ENCODE measurements around the gene VENTX.

Gene VENTX

GRCh38 chr10:133253361-133253955, 15.8 kb downstream of the VENTX start:
- Histone ChIP-seq H3K27me3 (replicated peaks; ENCODE audit: control insufficient read depth, insufficient read depth, low read length) (no peaks in the 10 kb centered on the region; the same call in 1 of the 2 replicates), H3K4me3 (replicated peaks; ENCODE audit: low read depth, low read length) (no peak overlapping the region), H3K36me3 (ENCODE audit: control insufficient read depth, insufficient read depth, low read length) (no peaks in the 10 kb centered on the region)
- no peak for DNase-seq (ENCODE audit: extremely low read depth, insufficient read length)
- TF ChIP-seq, protein P1, sequence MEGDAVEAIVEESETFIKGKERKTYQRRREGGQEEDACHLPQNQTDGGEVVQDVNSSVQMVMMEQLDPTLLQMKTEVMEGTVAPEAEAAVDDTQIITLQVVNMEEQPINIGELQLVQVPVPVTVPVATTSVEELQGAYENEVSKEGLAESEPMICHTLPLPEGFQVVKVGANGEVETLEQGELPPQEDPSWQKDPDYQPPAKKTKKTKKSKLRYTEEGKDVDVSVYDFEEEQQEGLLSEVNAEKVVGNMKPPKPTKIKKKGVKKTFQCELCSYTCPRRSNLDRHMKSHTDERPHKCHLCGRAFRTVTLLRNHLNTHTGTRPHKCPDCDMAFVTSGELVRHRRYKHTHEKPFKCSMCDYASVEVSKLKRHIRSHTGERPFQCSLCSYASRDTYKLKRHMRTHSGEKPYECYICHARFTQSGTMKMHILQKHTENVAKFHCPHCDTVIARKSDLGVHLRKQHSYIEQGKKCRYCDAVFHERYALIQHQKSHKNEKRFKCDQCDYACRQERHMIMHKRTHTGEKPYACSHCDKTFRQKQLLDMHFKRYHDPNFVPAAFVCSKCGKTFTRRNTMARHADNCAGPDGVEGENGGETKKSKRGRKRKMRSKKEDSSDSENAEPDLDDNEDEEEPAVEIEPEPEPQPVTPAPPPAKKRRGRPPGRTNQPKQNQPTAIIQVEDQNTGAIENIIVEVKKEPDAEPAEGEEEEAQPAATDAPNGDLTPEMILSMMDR (IDR thresholded peaks at IDR 0.05; ENCODE audit: insufficient read depth, low read length, poor library complexity, severe bottlenecking), result no peak

- no peak for DNase-seq (ENCODE audit: extremely low read depth, insufficient read length)
- no peaks in the 10 kb centered on the region for H3K36me3 ChIP-seq (ENCODE audit: control insufficient read depth, insufficient read depth, low read length)
- no peak overlapping the region for H3K4me3 ChIP-seq (replicated peaks; ENCODE audit: low read depth, low read length)
- H3K27me3 ChIP-seq (replicated peaks; ENCODE audit: control insufficient read depth, insufficient read depth, low read length), result no peaks in the 10 kb centered on the region; the same call in 1 of the 2 replicates
- TF ChIP-seq, protein P1 (IDR thresholded peaks at IDR 0.05; ENCODE audit: insufficient read depth, low read length, poor library complexity, severe bottlenecking), result no peak
These were observed 16.9 kb downstream of the VENTX start for GRCh38 chr10:133254421-133255120.

- H3K4me3 ChIP-seq (replicated peaks; ENCODE audit: low read depth, low read length), result no peak overlapping the region
- H3K36me3 ChIP-seq (ENCODE audit: control insufficient read depth, insufficient read depth, low read length), result no peaks in the 10 kb centered on the region
- TF ChIP-seq, protein P1 (IDR thresholded peaks at IDR 0.05; ENCODE audit: insufficient read depth, low read length, poor library complexity, severe bottlenecking), result no peak
- H3K27me3 ChIP-seq (replicated peaks; ENCODE audit: control insufficient read depth, insufficient read depth, low read length), result no peaks in the 10 kb centered on the region
- DNase-seq (ENCODE audit: extremely low read depth, insufficient read length), result no peak
These were observed 17.7 kb downstream of the VENTX start for GRCh38 chr10:133255323-133255722.

- Histone ChIP-seq H3K36me3 (ENCODE audit: control insufficient read depth, insufficient read depth, low read length) (no peaks in the 10 kb centered on the region; the same call in 1 of the 2 replicates), H3K27me3 (replicated peaks; ENCODE audit: control insufficient read depth, insufficient read depth, low read length) (no peaks in the 10 kb centered on the region), H3K4me3 (replicated peaks; ENCODE audit: low read depth, low read length) (no peak overlapping the region)
- TF ChIP-seq, protein P1 (IDR thresholded peaks at IDR 0.05; ENCODE audit: insufficient read depth, low read length, poor library complexity, severe bottlenecking), result peak; percentile 45
- DNase-seq (ENCODE audit: extremely low read depth, insufficient read length), result peak; percentile 52
These were observed 19.9 kb downstream of the VENTX start for GRCh38 chr10:133257489-133258065.

DNA sequence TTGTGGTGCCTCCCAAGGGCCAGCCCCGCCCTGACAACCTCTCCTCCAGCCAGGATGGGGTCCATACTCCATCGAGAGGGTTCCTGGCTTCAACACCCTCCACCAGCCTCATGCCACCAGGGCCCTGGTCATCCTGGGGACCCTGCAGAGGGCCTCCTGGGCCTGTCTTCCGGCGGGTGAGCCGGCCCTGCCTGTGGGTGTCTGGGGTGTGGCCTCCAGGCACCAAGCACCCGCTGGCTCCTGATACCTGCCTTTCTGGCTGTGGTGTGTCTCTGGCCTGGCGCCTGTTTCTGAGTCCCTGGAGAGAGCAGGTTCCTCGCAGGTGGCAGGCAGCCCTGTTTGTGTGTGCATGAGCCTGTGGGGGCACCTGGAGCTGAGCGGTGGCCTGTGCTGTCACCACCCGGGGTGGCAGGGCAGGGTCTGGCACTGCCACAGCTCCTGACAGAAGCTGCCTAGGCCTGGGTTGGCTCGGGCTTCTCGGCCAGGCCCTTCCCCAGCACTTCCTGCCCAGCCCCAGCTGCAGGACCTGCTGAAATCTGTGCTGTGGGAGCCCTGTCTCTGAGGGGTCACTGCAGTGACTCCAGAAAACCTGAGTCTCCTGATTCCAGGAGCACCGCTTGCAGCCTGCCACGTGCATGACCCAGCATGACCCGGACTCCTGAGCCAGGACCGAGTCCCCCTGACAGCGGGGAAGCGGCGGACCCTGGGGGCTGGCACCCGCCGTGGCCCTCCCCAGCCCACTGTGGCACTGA, 20.6 kb downstream of the VENTX start:
- no peaks in the 10 kb centered on the region; the same call in 1 of the 2 replicates for H3K36me3 ChIP-seq (ENCODE audit: control insufficient read depth, insufficient read depth, low read length)
- DNase-seq (ENCODE audit: extremely low read depth, insufficient read length), result peak; percentile 63

More for the DNA sequence above, 20.6 kb downstream of the VENTX start:
- Histone ChIP-seq H3K27me3 (replicated peaks; ENCODE audit: control insufficient read depth, insufficient read depth, low read length) (no peaks in the 10 kb centered on the region), H3K4me3 (replicated peaks; ENCODE audit: low read depth, low read length) (no peak overlapping the region)
- TF ChIP-seq, protein P1 (IDR thresholded peaks at IDR 0.05; ENCODE audit: insufficient read depth, low read length, poor library complexity, severe bottlenecking), result no peak

Measured in GM06990 (cell line).